NCI-H524 (cell line): ENCODE results near the gene ADGRB2.
A peak's percentile ranks its signal among the peaks of the same experiment; 100 is the strongest.
"Not testable (repeated sequence)": the region's sequence is repeated elsewhere in the genome, so short reads cannot be mapped to it uniquely, and the experiment has no call there.

ENCODE experiments used
- DNase-seq, 2 experiments: peaks; one replicate each; lab custom pipeline; 2025; lab: John Stamatoyannopoulos, UW

ADGRB2 gene

DNA sequence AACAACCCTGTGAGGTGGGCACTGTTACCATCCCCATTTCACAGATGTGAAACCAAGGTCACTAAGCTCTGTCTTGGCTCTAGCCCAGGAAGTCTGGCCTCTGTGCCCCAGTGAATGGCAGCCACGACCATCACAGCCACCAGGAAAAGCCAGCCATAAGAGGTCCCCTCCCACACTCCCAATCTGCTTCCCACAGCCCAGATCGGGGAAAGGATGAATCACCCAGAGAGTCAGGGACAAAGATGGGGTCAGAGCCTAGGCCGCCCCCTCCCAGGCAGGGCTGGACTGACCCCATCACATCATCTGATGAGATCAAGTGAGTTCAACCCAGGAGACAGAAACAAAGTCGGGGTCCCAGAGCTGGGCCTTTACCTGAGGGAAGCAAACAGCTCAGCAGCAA is 37.4 kb downstream of the ADGRB2 start:
- DNase-seq = no peak

DNA sequence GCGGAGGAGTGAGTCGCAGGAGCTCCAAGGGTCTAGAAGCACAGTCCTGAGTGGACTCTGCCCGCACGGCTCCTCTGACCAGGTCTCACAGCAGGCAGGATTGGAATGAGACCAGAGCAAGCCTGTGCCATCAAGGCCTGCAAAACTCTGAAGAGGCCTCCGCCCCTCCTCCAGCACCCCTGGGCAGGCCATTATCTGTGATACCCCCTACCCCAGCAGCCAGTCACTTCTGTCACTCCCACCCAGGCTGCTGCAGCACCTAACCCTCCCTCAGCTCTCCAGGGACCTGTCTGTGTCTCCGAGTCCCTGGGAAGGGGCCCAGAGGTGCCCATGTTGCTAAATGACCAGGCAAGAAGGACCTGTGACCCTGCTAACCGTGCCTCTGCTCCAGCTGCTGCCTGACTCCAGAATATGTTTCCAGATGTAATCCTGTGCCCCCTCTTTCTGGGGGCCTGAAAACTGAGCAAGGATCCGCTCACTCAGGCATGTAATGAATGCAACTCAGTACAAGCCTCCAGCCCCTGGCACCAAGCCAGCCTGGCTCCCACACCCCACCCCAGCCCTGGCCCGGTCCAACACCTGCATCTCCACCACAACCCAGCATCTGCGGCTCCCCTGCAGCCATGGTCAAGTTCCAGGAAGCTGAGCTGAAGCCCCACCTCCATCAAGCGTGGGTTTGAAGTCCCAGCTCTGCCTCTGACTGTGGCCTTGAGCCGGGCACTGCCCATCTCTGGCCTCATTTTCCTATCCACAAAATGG is 38.2 kb downstream of the ADGRB2 start:
- DNase-seq = peak in 1 of 2 experiments; percentile 14

DNA sequence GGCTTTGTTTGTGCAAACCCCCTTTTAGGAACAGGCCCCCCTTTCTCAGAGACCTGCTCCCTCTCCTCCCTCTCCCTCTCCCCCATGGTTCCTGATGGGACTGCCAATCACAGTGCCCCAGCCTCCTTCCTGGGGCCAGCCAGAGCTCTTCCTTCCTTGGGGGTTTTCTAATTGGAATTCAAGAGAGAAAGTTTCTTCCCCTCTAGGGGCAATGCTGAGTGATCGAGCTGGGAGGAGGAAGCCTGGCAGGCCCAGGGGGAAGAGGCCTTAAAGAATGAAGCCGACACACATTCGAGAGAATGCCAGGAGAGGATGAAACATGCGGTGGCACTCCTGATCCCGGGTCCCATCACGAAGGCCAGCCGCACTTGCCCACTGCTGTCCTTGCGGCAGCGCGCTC is 39.0 kb downstream of the ADGRB2 start:
- no peak for DNase-seq

DNA sequence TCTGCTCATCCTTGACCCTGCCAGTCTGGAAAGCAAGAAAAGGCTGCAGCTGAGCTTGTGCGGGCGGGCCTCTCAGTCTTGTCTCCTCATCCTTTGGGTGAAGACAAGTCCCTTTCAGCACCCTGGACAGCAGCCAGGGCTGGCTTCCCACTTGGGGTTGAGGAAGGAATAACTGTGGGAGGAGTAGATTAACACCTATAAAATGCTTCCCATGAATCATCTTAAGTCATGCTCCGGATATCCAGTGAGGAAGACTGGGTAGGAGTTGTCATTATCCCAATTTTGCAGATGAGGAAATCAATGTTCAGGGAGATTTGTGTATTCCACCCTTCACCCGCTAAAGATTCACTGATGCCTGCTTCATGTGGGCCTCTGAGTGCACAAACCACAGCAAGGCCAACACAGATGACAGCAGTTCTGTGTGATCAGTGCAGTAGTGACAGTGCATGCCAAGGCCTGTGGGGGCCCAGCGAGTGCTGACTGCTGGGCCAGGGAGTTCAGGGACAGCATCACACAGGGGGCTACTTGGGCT is 40.2 kb downstream of the ADGRB2 start:
- DNase-seq = no peak

DNA sequence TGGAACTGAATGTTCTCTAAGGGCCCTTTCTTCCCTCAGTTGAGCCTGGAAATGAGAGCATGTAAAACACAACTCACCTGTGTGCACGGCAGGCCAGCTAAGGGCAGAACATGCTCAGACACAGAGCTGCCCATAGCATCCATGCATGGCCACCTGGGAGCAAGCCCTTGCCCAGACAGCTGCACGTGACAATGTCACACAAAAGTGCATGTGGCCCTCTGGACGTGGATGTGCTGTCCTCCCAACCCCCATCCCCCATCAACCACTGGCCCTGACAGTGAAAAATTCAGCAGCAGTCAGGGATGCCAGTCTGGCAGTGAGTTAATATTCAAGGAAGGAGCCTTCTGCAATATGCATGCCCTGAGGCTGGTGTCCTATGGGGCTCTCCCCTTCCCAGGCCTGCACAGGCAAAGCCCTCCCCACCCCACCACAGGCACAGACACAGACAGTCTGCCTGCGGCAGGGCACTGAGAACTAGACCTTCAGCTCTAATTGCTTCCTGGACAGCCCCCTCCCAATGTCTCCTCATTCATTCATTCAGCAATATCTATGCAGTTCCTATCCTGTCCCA is 45.7 kb downstream of the ADGRB2 start:
- no peak for DNase-seq

DNA sequence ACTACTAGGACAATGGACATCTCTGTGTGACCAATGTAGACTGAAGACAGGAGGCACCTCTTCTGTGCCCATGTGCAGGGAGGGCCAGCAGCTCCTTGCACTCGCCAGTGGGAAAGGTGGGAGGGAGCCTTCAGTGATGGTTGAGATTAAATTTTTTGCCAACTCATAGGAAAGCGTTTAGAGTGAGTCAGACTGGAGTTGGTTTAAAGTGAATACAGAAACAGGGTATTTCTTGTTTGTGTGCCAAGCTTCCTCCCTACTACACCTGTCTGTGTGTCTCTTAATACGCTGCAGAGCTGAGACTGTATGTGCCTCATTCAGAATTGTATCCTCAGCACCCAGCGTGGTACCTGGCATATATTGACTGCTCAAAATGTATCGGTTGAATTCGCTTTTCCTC is 46.8 kb downstream of the ADGRB2 start:
- DNase-seq = no peak

DNA sequence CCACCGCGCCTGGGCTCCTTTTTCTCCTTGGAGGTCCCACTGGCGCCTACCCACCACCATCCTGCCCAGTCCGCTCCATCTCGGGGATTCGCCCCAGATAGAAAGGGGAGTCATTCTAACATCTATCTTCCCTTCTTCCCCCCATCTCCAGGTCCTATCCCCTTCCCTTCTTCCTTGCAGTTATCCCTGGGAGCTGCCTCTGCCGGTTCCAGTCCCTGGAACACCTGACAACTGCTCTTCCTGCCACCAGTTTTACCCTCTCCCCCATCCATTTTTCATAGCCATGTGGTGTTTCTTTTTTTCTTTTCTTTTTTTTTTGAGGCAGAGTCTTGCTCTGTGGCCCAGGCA is 48.3 kb downstream of the ADGRB2 start:
- no peak for DNase-seq

DNA sequence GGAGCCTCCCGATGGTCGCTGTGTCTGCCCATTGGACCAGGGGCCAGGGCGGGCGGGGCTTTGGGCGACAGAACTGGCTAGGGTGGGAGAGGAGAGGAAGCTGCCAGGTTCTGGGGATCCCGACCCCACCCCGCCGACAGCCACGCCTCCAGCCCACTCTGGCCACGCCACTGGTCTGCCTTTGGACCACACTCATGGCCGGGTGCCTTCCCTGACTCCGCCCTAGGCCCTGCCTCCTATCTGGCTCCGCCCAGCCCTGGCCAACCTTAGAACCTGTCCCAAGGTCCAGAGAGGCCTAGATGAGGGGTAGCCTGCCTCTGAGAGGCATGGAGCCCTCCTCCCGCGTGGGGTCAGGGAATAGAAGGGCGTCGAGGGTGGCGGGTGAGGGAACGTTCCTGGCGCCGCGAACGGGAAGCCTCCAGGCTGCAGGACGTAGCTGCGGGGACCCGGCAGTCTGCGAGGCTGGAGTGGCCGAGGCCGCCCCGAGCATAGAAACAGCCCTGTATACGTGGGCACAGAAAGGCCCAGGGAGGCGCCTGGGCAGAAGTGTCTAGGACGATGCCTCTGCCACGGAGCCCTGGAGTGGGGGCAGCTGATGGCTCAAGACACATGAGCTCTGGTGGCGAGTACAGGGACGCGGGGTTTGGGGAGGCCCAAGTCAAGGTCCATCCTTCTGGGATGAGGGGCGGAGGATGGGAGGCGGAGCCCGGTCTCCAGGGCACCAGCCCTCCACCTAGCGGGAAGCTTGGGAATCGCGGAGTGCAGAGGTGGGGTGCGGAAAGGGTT is 48.9 kb downstream of the ADGRB2 start:
- DNase-seq = peak; percentile 85 to 90

DNA sequence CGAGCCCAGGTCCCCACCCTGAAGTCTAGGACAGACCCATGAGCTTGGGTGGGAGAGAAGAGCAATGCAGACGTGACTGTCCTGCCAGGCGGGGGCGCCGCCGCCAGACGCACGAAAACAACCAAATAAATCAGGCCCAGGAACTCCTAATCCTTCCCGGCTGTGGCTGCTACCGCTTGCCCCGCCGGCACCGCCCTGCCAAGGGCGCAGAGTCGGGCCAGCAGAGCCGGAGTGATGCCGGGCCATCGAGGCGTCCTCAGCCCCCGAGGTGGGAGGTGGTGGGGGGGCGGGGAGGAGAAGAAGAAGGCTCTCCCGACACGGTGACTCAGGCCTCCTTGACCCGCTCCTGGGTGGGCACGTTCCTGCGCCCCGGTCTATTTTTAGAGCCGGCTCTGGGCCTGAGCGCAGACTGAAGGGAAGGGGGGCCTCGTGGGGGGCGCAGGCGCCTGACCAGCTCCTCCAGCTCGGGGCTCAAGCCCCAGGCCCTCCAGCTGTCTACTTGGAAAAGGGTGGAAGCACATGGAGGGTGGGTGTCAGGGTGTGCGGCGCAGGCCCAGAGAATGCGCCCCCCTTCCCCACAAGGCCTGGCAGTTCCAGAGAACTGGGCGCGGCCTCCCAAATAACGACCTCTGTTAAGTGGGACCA is 49.6 kb downstream of the ADGRB2 start:
- DNase-seq = peak; percentile 61 to 80

DNA sequence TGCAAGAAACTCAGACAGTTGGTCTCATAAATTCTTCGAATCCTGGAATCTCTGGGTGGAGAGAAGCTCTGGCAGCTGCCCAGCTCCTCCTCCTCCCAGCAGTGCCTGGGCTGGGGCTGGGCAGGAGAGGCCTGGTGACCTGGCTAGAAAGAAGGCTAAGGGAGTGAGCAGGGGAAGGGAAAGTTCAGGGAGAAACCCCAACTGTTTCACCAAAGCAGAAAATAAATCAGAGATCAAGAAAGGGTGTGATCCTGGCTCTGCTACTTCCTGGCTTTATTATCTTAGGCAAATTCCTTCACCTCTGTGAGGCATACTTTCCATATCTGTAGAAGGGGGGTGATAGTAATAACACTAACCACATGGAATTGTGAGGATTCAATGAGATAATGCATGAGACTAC is 51.5 kb downstream of the ADGRB2 start:
- no peak for DNase-seq

DNA sequence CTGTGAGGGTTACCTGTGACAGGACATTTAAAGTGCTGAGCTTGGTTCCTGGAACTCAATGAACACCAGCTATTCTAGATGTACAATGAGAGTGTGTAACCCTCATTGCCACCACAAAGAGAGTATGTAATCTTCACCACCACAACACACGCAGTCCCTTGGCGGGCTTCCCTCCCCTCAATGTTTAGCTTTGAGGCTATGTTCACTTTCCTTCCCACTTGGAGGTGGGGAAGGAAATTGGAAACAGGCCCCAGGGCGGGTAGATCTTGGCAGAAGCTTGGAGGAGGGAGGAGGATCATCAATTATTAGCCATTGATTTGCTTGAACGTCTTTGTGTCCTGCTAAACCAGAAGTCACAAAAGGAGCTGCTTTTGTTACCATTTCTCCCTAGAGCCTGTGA is 52.1 kb downstream of the ADGRB2 start:
- no peak for DNase-seq

DNA sequence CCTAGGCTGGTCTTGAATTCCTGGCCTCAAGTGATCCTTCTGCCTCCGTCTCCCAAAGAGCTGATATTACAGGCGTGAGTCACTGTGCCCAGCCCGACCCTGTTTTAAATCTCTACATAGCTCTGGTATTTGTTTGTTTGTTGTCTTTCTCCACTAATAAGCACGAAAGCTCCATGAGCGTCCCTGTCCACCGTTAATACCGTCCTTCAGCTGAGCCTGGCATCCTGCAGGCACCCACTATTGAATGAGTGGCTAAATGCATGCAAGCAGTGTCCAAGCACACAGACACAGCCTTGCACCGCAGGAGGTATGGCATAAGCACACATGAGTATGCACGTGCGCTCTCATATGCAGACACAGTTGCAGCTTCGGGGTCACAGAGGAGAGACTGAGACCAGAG is 55.8 kb downstream of the ADGRB2 start:
- DNase-seq = no peak

DNA sequence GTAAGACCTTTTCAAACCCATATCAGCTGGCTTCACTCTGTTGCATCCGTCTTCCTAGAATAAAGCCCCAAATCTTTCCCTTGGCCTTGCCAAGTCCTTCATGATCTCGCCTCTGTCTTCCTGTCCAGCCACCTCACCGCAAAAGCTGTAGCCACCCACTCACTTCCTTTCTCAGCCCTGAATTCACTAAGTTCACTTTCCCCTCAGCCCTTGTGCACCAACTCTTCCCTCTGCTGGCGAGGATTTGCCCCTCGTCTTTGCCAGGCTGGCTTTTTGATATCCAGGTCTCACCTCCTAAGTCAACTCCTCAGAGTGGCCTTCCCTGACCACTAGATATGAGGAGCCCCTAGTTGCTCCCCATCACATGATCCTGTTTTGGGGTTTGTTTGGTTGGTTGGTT is 56.4 kb downstream of the ADGRB2 start:
- peak in 1 of 2 experiments; percentile 17 for DNase-seq

DNA sequence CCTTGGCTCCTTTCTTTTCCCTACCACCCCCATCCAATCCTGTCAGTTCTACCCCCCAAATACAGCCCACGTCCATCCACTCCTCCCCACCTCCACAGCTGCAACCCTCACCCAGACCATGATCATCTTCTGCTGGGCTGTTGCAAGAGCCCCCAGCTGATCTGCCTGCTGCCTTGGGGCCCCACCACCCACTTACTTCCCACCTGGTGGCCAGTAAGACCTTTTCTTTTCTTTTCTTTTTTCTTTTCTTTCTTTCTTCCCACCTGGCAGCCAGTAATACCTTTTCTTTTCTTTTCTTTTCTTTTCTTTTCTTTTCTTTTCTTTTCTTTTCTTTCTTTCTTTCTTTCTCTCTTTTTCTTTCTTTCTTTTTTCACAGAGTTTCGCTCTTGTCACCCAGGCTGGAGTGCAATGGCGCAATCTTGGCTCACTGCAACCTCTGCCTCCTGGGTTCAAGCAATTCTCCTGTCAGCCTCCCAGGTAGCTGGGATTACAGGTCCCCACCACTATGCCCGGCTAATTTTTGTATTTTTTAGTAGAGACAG is 57.0 kb downstream of the ADGRB2 start:
- DNase-seq = not testable (repeated sequence)

DNA sequence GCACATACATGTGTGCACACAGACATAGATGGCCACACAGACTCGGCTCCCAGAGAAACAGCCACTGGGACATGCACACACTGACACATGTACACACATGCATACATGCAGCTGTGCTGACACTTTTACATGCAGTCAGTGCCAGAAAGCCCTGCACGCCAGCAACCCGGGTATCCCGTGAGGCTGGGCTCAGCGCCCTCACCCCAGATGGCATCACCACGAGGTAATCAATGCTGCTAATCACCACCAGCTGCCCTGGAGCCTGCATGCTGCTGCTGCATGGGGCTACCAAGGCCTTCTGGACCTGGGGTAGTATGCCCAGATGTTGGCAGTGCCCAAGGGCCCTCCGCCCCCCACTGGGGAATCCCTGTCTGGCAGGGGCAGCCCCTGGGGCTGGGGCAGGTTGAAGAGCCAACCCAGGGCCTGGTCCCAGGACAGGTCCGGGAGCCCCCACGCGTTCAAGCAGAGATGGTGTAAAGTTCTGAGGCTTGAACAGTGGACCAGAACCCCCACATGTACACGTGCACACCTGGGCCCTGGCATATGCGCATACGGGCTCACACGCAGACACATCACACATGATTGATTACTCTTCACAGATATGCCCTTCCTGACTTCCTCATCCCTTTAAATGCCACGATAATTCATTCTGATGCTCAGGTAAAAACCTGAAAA is 57.6 kb downstream of the ADGRB2 start:
- peak; percentile 76 to 90 for DNase-seq

DNA sequence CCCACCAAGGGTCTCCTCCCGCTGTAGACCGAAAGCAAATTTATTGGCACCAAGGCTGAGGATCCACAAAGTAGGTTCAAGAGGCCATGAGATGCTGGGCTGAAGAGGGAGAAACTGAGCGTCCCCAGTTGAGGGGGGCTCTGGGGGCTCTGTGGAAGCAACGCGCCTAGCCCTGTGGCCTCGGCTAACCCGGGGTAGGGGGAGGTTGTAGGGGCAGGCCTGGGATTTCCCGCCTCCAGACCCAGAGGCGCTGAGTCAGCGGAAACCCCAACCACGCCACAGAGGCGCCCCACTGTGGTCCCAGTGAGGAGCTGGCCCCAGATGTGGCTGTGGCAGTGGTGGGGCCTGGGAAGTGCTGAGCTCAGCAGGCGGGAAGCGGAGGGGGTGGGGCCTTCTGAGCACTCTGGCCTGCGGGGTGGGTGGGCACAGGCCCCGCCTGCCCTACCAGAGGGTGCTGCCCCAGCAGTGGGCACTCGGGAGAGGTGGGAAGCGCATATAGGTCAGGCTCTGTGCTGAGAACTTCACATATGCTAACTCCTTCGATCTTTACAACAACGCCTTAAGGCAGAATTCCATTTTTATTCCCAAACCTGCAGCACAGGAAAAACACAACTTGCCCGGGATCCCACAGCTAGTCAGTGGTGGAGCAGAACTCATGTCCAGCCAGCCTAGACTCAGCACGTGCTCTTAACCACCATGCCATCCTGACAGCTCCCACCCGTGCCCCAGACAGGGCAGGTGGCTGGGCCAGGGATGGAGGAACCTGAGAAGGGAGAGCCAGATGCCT is 58.9 kb downstream of the ADGRB2 start:
- DNase-seq = peak in 1 of 2 experiments; percentile 25

DNA sequence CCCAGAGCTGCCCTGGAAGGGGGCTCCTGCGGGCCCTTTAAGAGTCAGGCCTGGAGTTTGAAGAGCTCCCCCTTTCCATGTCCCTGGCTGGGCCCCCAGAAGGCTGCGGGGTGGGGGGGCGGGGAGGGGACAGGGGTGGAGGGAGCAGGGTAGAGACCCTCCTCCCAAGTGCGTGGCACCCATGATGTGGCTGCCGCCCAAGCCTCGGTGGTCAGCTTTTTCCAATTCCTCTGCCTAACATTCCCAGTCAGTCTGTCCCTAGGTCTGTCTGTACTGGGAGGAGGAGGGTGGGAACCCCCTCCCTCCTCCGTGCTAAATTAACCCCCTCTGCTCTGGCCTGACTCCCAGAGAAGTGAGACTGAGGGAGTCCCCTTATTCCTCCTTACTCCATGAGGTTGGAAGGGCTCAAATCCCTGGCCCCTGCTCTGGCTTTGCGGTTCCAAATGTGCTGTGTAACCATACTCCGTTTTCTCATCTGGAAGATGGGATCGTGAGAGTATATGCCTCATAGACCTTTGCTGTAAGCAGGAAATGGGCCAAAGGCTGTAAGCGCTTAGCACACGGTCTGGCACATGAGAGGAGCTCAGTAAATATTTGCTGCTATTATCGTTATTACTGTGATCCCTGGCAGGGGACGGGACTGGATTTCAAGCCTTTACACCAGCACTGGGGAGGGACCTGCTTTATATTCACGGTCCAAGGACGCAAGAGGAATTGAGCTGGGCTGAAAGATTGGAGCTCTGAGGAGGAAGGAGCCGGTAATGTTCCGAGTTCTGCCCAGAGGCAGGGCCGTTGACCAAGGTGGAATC is 59.7 kb downstream of the ADGRB2 start:
- DNase-seq = no peak

DNA sequence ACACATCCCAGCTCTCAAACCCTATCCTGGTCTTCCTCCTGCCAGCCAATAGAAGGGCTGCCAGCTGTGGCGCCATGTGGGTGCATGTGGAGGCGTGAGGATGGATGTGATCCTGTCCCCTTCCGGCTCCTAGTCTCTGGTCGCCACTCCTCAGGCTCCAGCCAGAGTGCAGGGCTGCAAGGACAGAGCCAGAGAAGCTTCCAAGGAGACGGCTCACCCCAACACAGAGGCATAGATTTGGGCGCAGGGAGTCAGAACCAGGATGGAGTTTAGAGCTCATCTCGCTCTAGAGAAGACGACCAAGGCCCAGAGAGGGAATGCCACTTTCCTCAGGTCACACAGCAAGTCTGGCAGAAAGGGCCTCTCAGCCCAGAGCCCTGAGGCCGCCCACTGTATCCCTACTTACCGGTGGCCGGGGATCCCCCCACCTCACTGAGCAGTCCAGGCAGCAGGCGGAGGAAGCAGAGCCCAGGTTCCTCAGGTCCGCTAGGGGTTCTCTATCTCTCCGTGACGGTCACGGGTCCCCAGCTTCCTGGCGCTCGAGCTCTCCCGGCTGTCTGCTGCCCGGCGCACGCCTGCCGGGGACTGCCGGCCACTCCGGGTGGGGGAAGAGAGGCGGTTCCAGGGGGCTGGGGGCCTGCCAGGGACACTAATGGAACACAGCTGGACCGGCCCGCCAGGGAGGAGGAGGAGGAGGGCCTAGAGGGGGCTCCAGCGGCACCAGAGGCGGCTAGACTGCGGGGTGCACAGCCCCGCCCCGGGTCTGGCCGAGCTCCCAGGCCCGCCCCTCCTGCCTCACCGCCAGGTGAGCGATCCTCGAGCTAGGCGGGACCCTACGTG is 60.5 kb downstream of the ADGRB2 start, which contains the start of gene COL16A1:
COL16A1 (minus strand) TSS at position 587 of the 840 bp plus-strand sequence. CDS start 1,824 bp downstream, outside the sequence.
- no peak for DNase-seq
